Hepatocyte (in vitro differentiated cells): ENCODE results near the gene ZMIZ2.

Experiments
- EZH2 ChIP-seq: fragments of 200-600 bp; sonication (generic); IDR thresholded peaks from 2 replicates; pipeline ENCODE4 v1.6.1; 2016; ENCODE audit warnings: antibody characterized with exemption, mild to moderate bottlenecking, borderline replicate concordance
- EZH2phosphoT487 ChIP-seq: fragments of 200-600 bp; sonication (generic); IDR thresholded peaks from one replicate; pipeline ENCODE4 v1.6.1; 2018; ENCODE audit warnings: antibody characterized with exemption, mild to moderate bottlenecking, low read depth, moderate library complexity; ENCODE audit not compliant: unreplicated experiment, severe bottlenecking
- TF ChIP-seq, protein P1 (sequence below): fragments of 200-600 bp; sonication (generic); IDR thresholded peaks from 2 replicates; pipeline ENCODE4 v1.5.1; 2016; ENCODE audit warnings: antibody characterized with exemption, mild to moderate bottlenecking; ENCODE audit not compliant: poor library complexity

DNA sequence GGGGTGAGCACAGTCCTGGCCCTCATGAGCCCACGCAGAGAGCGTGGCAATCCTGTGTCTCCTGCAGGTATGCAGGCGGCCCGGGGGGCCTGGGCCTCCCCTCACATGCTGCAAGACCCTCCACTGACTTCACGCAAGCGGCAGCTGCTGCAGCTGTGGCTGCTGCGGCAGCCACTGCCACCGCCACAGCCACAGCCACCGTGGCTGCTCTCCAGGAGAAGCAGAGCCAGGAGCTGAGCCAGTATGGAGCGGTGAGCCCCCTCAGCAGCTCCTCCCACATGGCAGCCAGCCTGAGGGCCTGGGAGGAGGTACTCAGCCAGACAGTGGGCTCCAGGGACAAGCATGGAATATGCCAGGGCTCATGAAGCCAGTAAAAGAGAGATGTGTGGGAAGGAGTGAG is 8.7 kb downstream of the ZMIZ2 start:
- TF ChIP-seq, protein P1, sequence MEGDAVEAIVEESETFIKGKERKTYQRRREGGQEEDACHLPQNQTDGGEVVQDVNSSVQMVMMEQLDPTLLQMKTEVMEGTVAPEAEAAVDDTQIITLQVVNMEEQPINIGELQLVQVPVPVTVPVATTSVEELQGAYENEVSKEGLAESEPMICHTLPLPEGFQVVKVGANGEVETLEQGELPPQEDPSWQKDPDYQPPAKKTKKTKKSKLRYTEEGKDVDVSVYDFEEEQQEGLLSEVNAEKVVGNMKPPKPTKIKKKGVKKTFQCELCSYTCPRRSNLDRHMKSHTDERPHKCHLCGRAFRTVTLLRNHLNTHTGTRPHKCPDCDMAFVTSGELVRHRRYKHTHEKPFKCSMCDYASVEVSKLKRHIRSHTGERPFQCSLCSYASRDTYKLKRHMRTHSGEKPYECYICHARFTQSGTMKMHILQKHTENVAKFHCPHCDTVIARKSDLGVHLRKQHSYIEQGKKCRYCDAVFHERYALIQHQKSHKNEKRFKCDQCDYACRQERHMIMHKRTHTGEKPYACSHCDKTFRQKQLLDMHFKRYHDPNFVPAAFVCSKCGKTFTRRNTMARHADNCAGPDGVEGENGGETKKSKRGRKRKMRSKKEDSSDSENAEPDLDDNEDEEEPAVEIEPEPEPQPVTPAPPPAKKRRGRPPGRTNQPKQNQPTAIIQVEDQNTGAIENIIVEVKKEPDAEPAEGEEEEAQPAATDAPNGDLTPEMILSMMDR: no peak
- TF ChIP-seq EZH2 (no peak), EZH2phosphoT487 (no peak)
